HG02970 (cell line): ENCODE measurements around the gene HNRNPA1.

Experiments
- ATAC-seq: cut with Tn5 transposase; IDR thresholded peaks from one replicate; pipeline ENCODE4 v1.9.1; 2021; ENCODE audit warnings: mild to moderate bottlenecking, moderate library complexity, moderate number of reproducible peaks; ENCODE audit not compliant: unreplicated experiment, low FRiP score

The HNRNPA1 gene

GRCh38 chr12:54331461-54331860 is 50.9 kb downstream of the HNRNPA1 start:
- ATAC-seq, result no peak

- ATAC-seq, result no peak
These were observed 53.0 kb downstream of the HNRNPA1 start for GRCh38 chr12:54333420-54334034.
